MCF 10A (cell line): ENCODE data around the gene IGFBP6. TPM values are rescaled to one million over a fixed set of nuclear protein-coding genes. Genes with fewer than 3 reads are reported as not detected.
"Not testable (repeated sequence)": the region's sequence is repeated elsewhere in the genome, so short reads cannot be mapped to it uniquely, and the experiment has no call there.

Experiments used
- BruUV-seq: library from RNA; stranded (reverse); fragments of 400-500 nt; replicated peaks from 2 replicates; lab custom pipeline; 2021; lab: Mats Ljungman, UMichigan
- CTCF ChIA-PET: fragments of 300-600 bp; sonication (Branson Sonifier 250); formaldehyde crosslinking; extraction: SDS; loops from one replicate; lab custom pipeline; 2021; ENCODE audit warnings: antibody characterized with exemption, inconsistent platforms; lab: Yijun Ruan, JAX
- POLR2A ChIA-PET: fragments of 300-600, 350-650 bp; sonication (Branson Sonifier 250); formaldehyde crosslinking; extraction: SDS; loops from one replicate; lab custom pipeline; 2020; ENCODE audit warnings: antibody characterized with exemption, inconsistent platforms; lab: Yijun Ruan, JAX
- DNase-seq: peaks from one replicate; pipeline ENCODE4 v3.0.0-alpha.2; 2018; ENCODE audit not compliant: unreplicated experiment
- H3K27ac Mint-ChIP-seq: one replicate; pipeline ENCODE4 v1.8.0; 2022; ENCODE audit warnings: mild to moderate bottlenecking, low read depth, mixed read lengths; ENCODE audit not compliant: unreplicated experiment
- H3K27me3 Mint-ChIP-seq: one replicate; pipeline ENCODE4 v1.8.0; 2022; ENCODE audit warnings: mixed read lengths; ENCODE audit not compliant: insufficient read depth, unreplicated experiment
- H3K36me3 Mint-ChIP-seq: one replicate; pipeline ENCODE4 v1.8.0; 2022; ENCODE audit warnings: mild to moderate bottlenecking, moderate library complexity, mixed read lengths; ENCODE audit not compliant: insufficient read depth, unreplicated experiment
- H3K4me1 Mint-ChIP-seq: one replicate; pipeline ENCODE4 v1.8.0; 2022; ENCODE audit warnings: mixed read lengths; ENCODE audit not compliant: insufficient read depth, unreplicated experiment
- H3K4me3 Mint-ChIP-seq: one replicate; pipeline ENCODE4 v1.8.0; 2022; ENCODE audit warnings: mild to moderate bottlenecking, moderate library complexity, mixed read lengths; ENCODE audit not compliant: unreplicated experiment
- H3K9me3 Mint-ChIP-seq: one replicate; pipeline ENCODE4 v1.8.0; 2022; ENCODE audit warnings: mixed read lengths; ENCODE audit not compliant: unreplicated experiment
- intact Hi-C: fragments of 100-400 bp; cut with micrococcal nuclease; formaldehyde crosslinking; loops from 2 replicates; pipeline ENCODE4 v1.14.1; 2022
- total RNA-seq: library from RNA; stranded (reverse); gene quantifications from 2 replicates; pipeline ENCODE4 v1.2.3, GENCODE V29; 2022
- TF ChIP-seq, protein P1 (sequence below): fragments of 200-600 bp; IDR thresholded peaks from one replicate; pipeline ENCODE4 v1.8.0; 2022; ENCODE audit warnings: antibody characterized with exemption, mild to moderate bottlenecking; ENCODE audit not compliant: unreplicated experiment

Gene IGFBP6
- total RNA-seq, 1 experiment from 2014 or later = 6.4 TPM

DNA sequence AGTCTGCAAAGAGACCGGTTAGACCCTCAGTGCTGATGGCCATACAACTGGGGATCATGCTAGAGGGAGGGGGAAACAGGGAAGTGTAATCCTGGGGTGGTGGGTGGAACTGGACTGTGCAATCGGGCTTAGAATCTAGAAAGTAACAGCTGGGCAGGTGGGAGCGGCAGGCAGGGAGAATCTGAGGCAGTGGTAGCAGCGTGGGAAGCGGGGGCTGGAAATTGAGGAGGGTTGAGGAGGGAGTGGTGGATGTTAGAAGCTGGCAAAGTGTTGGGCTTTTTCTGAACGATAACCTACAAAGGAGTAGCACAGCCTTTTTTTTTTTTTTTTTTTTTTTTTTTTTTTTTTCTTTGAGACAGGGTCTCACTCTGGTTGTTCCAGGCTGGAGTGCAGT is 3.1 kb upstream of the IGFBP6 start:
- Mint-ChIP-seq H3K36me3 (peaks cover 7% of the 10 kb centered on the region), H3K27ac (no peak overlapping the region), H3K4me3 (no peak overlapping the region), H3K9me3 (no peaks in the 10 kb centered on the region), H3K4me1 (peaks cover 23% of the 10 kb centered on the region), H3K27me3 (no peaks in the 10 kb centered on the region)
- BruUV-seq = no TSS peak
- TF ChIP-seq, protein P1, sequence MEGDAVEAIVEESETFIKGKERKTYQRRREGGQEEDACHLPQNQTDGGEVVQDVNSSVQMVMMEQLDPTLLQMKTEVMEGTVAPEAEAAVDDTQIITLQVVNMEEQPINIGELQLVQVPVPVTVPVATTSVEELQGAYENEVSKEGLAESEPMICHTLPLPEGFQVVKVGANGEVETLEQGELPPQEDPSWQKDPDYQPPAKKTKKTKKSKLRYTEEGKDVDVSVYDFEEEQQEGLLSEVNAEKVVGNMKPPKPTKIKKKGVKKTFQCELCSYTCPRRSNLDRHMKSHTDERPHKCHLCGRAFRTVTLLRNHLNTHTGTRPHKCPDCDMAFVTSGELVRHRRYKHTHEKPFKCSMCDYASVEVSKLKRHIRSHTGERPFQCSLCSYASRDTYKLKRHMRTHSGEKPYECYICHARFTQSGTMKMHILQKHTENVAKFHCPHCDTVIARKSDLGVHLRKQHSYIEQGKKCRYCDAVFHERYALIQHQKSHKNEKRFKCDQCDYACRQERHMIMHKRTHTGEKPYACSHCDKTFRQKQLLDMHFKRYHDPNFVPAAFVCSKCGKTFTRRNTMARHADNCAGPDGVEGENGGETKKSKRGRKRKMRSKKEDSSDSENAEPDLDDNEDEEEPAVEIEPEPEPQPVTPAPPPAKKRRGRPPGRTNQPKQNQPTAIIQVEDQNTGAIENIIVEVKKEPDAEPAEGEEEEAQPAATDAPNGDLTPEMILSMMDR = no peak
- intact Hi-C loops = no loop called here
- DNase-seq = no peak
- CTCF ChIA-PET = interaction anchor here (0.6 to 14.2 kb wide), 4 partner anchors 12 to 967 kb away, joined by 3 to 267 read pairs (median 4); no protein-coding TSS in a partner anchor
- POLR2A ChIA-PET = no interaction called here

GRCh38 chr12:53094796-53095595 is 2.5 kb upstream of the IGFBP6 start:
- H3K27me3 Mint-ChIP-seq, H3K9me3 Mint-ChIP-seq, intact Hi-C loops, H3K4me3 Mint-ChIP-seq, H3K36me3 Mint-ChIP-seq, H3K27ac Mint-ChIP-seq, BruUV-seq: not testable (repeated sequence)
- CTCF ChIA-PET = interaction anchor here (0.6 to 14.2 kb wide), 2 partner anchors 13 to 28 kb away, joined by 3 to 267 read pairs; no protein-coding TSS in a partner anchor
- POLR2A ChIA-PET = interaction anchor here (0.7 to 1.5 kb wide), 2 partner anchors 10 to 53 kb away, joined by 3 to 7 read pairs; no protein-coding TSS in a partner anchor
- DNase-seq = peak; percentile 29
- peaks cover 26% of the 10 kb centered on the region for H3K4me1 Mint-ChIP-seq

DNA sequence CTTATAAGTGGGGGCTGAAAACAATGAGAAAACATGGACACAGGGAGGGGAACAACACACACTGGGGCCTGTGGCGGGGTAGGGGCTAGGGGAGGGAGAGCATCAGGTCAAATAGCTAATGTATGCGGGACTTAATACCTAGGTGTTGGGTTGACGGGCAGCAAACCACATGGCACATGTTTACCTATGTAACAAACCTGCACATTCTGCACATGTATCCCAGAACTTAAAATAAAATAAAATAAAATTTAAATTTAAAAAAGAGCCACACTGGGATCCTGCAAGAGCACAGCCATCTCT is 1.9 kb upstream of the IGFBP6 start:
- H3K4me3 Mint-ChIP-seq, intact Hi-C loops, H3K27ac Mint-ChIP-seq, H3K27me3 Mint-ChIP-seq, DNase-seq, BruUV-seq, H3K36me3 Mint-ChIP-seq, H3K9me3 Mint-ChIP-seq: not testable (repeated sequence)
- H3K4me1 Mint-ChIP-seq = peaks cover 26% of the 10 kb centered on the region
- CTCF ChIA-PET = interaction anchor here (14.2 kb wide), 1 partner anchor 29 kb away, joined by 267 read pairs; no protein-coding TSS in a partner anchor
- POLR2A ChIA-PET = interaction anchor here (0.7 to 1.5 kb wide), 2 partner anchors 10 to 53 kb away, joined by 3 to 7 read pairs; no protein-coding TSS in a partner anchor

GRCh38 chr12:53096089-53096741 is 1.3 kb upstream of the IGFBP6 start:
- no peaks in the 10 kb centered on the region for H3K9me3 Mint-ChIP-seq
- TF ChIP-seq, protein P1 = no peak
- ChIA-PET POLR2A (interaction anchor here (0.9 to 1.5 kb wide), 2 partner anchors 11 to 48 kb away, joined by 3 to 7 read pairs; no protein-coding TSS in a partner anchor), CTCF (interaction anchor here (3.9 to 14.2 kb wide), 3 partner anchors 10 to 42 kb away, joined by 18 to 267 read pairs (median 42); no protein-coding TSS in a partner anchor)
- peaks cover 26% of the 10 kb centered on the region for H3K4me1 Mint-ChIP-seq
- H3K27ac Mint-ChIP-seq = no peak overlapping the region
- BruUV-seq = no TSS peak
- intact Hi-C loops = no loop called here
- peak overlapping the region; percentile 73 for H3K4me3 Mint-ChIP-seq
- H3K27me3 Mint-ChIP-seq = no peaks in the 10 kb centered on the region
- peak; percentile 75 for DNase-seq
- H3K36me3 Mint-ChIP-seq = peaks cover 7% of the 10 kb centered on the region
